HepG2 (cell line): ENCODE data around the gene ITCH. TPM values are rescaled to one million over a fixed set of nuclear protein-coding genes. Genes with fewer than 3 reads are reported as not detected.

Experiments
- AKAP8 ChIP-seq: sonication (generic); formaldehyde crosslinking; IDR thresholded peaks from 2 replicates; pipeline ENCODE4 v1.5.1; 2020; ENCODE audit warnings: mild to moderate bottlenecking, missing genetic modification reagents
- ARID2 ChIP-seq: sonication (generic); formaldehyde crosslinking; IDR thresholded peaks from 2 replicates; pipeline ENCODE4 v1.8.1; 2022; ENCODE audit warnings: mild to moderate bottlenecking, missing genetic modification reagents, borderline replicate concordance
- CBX1 ChIP-seq: IDR thresholded peaks from one replicate; pipeline ENCODE4 v1.6.1; 2016; ENCODE audit warnings: antibody characterized with exemption, low read depth
- FOXJ3 ChIP-seq: sonication (generic); formaldehyde crosslinking; IDR thresholded peaks from 2 replicates; pipeline ENCODE4 v1.4.0; 2020; ENCODE audit warnings: missing genetic modification reagents, mild to moderate bottlenecking, borderline replicate concordance
- HNRNPK ChIP-seq: fragments of 200-400 bp; formaldehyde crosslinking; IDR thresholded peaks from 2 replicates; pipeline ENCODE4 v1.6.1; 2018; ENCODE audit warnings: low read length, low read depth, moderate library complexity, mild to moderate bottlenecking; ENCODE audit not compliant: poor library complexity, severe bottlenecking
- ISX ChIP-seq: sonication (generic); formaldehyde crosslinking; conservative IDR thresholded peaks from 2 replicates; pipeline ENCODE4 v1.5.0; 2020; ENCODE audit warnings: missing genetic modification reagents
- TARDBP ChIP-seq: sonication (generic); formaldehyde crosslinking; IDR thresholded peaks from 2 replicates; pipeline ENCODE4 v1.8.0; 2022; ENCODE audit warnings: mild to moderate bottlenecking, missing genetic modification reagents
- TBP ChIP-seq: sonication (generic); formaldehyde crosslinking; IDR thresholded peaks from 2 replicates; pipeline ENCODE4 v1.5.0; 2020; ENCODE audit warnings: missing genetic modification reagents
- ZNF431 ChIP-seq: sonication (generic); formaldehyde crosslinking; IDR thresholded peaks from 2 replicates; pipeline ENCODE4 v1.9.0; 2022; ENCODE audit warnings: missing genetic modification reagents, low read depth, mild to moderate bottlenecking, borderline replicate concordance
- ZNF558 ChIP-seq: sonication (generic); formaldehyde crosslinking; IDR thresholded peaks from 2 replicates; pipeline ENCODE4 v1.9.0; 2022; ENCODE audit warnings: mild to moderate bottlenecking, missing genetic modification reagents, borderline replicate concordance
- ZSCAN22 ChIP-seq: sonication (generic); formaldehyde crosslinking; IDR thresholded peaks from 2 replicates; pipeline ENCODE4 v1.4.0; 2020; ENCODE audit warnings: mild to moderate bottlenecking, missing genetic modification reagents
- polyA plus RNA-seq, 8 experiments: library from polyadenylated mRNA; depleted of rRNA in 3 of 8; stranded (reverse) in 7 of 8; unstranded in 1 of 8; fragments of >200 nt; fragmentation: Illumina TruSeq in 4 of 8; extraction: Trizol in 4 of 8; gene quantifications; 2 replicates each; pipeline versions ENCODE4 v1.2.1 to v1.2.3, GENCODE V29; 2011 to 2016; ENCODE audit warnings: low read depth in 4 of 8, missing spikeins in 1 of 8, mixed read lengths in 1 of 8; ENCODE audit not compliant: insufficient read depth in 1 of 8
- total RNA-seq, 5 experiments: library from RNA; depleted of rRNA; stranded (reverse); fragments of >200 nt; fragmentation: Illumina TruSeq; extraction: Trizol; gene quantifications; 2 replicates each; pipeline ENCODE4 v1.2.3, GENCODE V29; 2016; ENCODE audit warnings: low read depth in 1 of 5
- TF ChIP-seq, protein P1 (sequence below): sonication (generic); formaldehyde crosslinking; IDR thresholded peaks from 2 replicates; pipeline ENCODE4 v1.5.0; 2020; ENCODE audit warnings: missing genetic modification reagents, mild to moderate bottlenecking, borderline replicate concordance
- TF ChIP-seq, protein P2 (sequence below), 2 experiments: sonication (generic) in 1 of 2; formaldehyde crosslinking in 1 of 2; IDR thresholded peaks; 2 replicates each; pipeline versions ENCODE4 v1.4.0 to v1.6.1; 2018 to 2020; ENCODE audit warnings: missing genetic modification reagents in 2 of 2, borderline replicate concordance in 1 of 2, low read depth in 1 of 2, mild to moderate bottlenecking in 1 of 2, missing biosample characterization in 1 of 2
- TF ChIP-seq, protein P3 (sequence below): sonication (generic); formaldehyde crosslinking; IDR thresholded peaks from 2 replicates; pipeline ENCODE4 v1.8.1; 2023; ENCODE audit warnings: mild to moderate bottlenecking, moderate library complexity, missing genetic modification reagents
- TF ChIP-seq, protein P4 (sequence below): sonication (generic); formaldehyde crosslinking; IDR thresholded peaks from 2 replicates; pipeline ENCODE4 v1.9.0; 2021; ENCODE audit warnings: missing genetic modification reagents, borderline replicate concordance
- TF ChIP-seq, protein P5 (sequence below): sonication (generic); formaldehyde crosslinking; IDR thresholded peaks from 2 replicates; pipeline ENCODE4 v1.5.1; 2020; ENCODE audit warnings: missing genetic modification reagents, mild to moderate bottlenecking, borderline replicate concordance

Gene ITCH
- total and polyA plus RNA-seq, 2 of the 13 experiments (the other 11 are each of a cell fraction or from before 2014, with no cell fraction given) = 20.5 to 112 TPM

DNA sequence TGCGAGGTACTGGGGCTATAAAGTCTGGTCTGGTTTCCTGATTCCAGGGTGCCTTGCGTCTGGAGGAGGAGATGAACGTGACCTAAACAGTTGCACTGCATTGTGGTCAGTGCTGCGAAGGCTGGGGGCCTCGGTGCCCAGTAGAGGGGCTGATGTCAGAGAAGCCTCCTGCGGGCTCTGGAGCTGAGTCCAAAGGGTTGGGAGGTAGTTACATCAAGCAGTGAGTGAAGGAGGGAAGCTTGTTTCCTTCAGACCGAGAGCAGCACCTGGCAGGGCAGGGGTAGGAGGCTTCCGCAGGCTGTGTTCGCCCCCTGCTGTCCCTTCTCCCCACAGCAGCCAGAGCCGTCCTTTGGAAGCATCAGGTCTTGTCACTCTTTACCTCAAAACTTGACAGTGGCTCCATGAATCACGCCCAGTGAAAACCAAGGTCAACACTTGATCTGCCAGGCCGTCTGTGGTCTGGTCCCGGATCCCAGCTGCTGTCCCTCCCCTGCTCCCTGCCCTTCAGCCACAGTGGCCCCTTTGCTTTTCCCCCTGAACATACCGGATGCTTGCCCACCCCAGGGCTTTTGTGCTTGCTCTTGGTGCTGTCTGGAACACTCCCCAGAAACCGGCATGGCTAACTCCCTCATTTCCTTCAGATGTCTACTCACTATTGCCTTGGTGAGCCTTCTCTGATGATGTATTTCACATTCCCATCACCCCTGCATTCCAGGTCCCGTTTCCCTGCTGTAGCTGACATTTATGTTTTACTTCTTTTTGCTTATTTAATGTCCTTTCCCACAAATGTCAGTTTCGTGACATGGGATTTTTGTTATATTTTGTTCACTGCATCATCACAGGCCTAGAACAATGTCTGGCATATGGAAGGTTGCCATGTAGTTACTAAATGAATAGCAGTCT lies 160.1 kb downstream of the ITCH start (continued):
- TF ChIP-seq ISX (CRISPR knock-in tag) (no peak), ZNF558 (CRISPR knock-in tag) (no peak), ZSCAN22 (CRISPR knock-in tag) (no peak; the same call in 1 of the 2 replicates), CBX1 (no peak), HNRNPK (no peak), FOXJ3 (CRISPR knock-in tag) (no peak), TBP (CRISPR knock-in tag) (no peak), AKAP8 (peak; percentile 57; the same call in 1 of the 2 replicates), ARID2 (CRISPR knock-in tag) (no peak), ZNF431 (0 out of 2 replicates have a peak, but pooled peaks have one; percentile 31), TARDBP (peak; percentile 67; the same call in 1 of the 2 replicates)
- TF ChIP-seq, protein P1, sequence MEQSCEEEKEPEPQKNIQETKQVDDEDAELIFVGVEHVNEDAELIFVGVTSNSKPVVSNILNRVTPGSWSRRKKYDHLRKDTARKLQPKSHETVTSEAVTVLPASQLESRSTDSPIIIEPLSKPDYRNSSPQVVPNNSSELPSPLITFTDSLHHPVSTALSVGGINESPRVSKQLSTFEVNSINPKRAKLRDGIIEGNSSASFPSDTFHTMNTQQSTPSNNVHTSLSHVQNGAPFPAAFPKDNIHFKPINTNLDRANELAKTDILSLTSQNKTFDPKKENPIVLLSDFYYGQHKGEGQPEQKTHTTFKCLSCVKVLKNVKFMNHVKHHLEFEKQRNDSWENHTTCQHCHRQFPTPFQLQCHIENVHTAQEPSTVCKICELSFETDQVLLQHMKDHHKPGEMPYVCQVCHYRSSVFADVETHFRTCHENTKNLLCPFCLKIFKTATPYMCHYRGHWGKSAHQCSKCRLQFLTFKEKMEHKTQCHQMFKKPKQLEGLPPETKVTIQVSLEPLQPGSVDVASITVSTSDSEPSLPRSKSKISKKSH (CRISPR knock-in tag) = peak; percentile 81
- TF ChIP-seq, protein P2, sequence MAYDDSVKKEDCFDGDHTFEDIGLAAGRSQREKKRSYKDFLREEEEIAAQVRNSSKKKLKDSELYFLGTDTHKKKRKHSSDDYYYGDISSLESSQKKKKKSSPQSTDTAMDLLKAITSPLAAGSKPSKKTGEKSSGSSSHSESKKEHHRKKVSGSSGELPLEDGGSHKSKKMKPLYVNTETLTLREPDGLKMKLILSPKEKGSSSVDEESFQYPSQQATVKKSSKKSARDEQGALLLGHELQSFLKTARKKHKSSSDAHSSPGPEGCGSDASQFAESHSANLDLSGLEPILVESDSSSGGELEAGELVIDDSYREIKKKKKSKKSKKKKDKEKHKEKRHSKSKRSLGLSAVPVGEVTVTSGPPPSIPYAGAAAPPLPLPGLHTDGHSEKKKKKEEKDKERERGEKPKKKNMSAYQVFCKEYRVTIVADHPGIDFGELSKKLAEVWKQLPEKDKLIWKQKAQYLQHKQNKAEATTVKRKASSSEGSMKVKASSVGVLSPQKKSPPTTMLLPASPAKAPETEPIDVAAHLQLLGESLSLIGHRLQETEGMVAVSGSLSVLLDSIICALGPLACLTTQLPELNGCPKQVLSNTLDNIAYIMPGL (CRISPR knock-in tag; IDR thresholded peaks at IDR 0.05; ENCODE audit: borderline replicate concordance in 1 of 2, low read depth in 1 of 2) = peak in 1 of 2 experiments; percentile 61; a peak in 2 of 4 replicates
- TF ChIP-seq, protein P3, sequence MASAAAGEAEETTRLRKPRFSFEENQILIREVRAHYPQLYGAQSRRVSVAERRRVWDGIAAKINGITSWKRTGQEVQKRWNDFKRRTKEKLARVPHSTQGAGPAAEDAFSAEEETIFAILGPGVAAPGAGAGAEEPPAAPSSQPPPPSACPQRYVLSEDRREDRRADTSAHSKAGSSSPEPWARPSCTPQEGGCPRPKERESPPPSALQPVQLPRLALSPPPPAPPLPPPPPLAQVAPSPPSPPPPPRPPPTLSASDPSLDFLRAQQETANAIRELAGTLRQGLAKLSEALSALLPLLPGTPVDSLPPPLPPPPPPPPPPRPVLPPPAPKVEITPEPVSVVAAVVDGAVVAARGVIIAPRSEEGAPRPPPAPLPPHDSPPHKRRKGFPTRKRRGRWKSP (CRISPR knock-in tag) = peak; percentile 85; the same call in 1 of the 2 replicates
- TF ChIP-seq, protein P4, sequence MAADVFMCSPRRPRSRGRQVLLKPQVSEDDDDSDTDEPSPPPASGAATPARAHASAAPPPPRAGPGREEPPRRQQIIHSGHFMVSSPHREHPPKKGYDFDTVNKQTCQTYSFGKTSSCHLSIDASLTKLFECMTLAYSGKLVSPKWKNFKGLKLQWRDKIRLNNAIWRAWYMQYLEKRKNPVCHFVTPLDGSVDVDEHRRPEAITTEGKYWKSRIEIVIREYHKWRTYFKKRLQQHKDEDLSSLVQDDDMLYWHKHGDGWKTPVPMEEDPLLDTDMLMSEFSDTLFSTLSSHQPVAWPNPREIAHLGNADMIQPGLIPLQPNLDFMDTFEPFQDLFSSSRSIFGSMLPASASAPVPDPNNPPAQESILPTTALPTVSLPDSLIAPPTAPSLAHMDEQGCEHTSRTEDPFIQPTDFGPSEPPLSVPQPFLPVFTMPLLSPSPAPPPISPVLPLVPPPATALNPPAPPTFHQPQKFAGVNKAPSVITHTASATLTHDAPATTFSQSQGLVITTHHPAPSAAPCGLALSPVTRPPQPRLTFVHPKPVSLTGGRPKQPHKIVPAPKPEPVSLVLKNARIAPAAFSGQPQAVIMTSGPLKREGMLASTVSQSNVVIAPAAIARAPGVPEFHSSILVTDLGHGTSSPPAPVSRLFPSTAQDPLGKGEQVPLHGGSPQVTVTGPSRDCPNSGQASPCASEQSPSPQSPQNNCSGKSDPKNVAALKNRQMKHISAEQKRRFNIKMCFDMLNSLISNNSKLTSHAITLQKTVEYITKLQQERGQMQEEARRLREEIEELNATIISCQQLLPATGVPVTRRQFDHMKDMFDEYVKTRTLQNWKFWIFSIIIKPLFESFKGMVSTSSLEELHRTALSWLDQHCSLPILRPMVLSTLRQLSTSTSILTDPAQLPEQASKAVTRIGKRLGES (CRISPR knock-in tag) = no peak
- TF ChIP-seq, protein P5, sequence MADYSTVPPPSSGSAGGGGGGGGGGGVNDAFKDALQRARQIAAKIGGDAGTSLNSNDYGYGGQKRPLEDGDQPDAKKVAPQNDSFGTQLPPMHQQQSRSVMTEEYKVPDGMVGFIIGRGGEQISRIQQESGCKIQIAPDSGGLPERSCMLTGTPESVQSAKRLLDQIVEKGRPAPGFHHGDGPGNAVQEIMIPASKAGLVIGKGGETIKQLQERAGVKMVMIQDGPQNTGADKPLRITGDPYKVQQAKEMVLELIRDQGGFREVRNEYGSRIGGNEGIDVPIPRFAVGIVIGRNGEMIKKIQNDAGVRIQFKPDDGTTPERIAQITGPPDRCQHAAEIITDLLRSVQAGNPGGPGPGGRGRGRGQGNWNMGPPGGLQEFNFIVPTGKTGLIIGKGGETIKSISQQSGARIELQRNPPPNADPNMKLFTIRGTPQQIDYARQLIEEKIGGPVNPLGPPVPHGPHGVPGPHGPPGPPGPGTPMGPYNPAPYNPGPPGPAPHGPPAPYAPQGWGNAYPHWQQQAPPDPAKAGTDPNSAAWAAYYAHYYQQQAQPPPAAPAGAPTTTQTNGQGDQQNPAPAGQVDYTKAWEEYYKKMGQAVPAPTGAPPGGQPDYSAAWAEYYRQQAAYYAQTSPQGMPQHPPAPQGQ (CRISPR knock-in tag) = no peak; the same call in 1 of the 2 replicates
